Endothelial cell of umbilical vein (primary cell): ENCODE results near the gene C12orf50. TPM values are rescaled to one million over a fixed set of nuclear protein-coding genes. Genes with fewer than 3 reads are reported as not detected.
"Not testable (repeated sequence)": the region's sequence is repeated elsewhere in the genome, so short reads cannot be mapped to it uniquely, and the experiment has no call there.

ENCODE experiments used
- BruUV-seq: library from RNA; stranded (reverse); fragments of 400-500 nt; replicated peaks from 2 replicates; lab custom pipeline; 2021; lab: Mats Ljungman, UMichigan
- CTCF ChIA-PET: fragments of 300-600, 350-600 bp; sonication (Branson Sonifier 250); formaldehyde crosslinking; loops from one replicate; lab custom pipeline; 2021; ENCODE audit warnings: antibody characterized with exemption, inconsistent platforms; lab: Charles Lee
- POLR2A ChIA-PET: fragments of 300-600, 350-600 bp; sonication (Branson Sonifier 250); formaldehyde crosslinking; loops from one replicate; lab custom pipeline; 2021; ENCODE audit warnings: antibody characterized with exemption, inconsistent platforms; lab: Charles Lee
- DNase-seq: peaks from one replicate; pipeline ENCODE4 v3.0.0-alpha.2; 2011; ENCODE audit warnings: low read depth, low spot score
- FAIRE-seq: peaks from 2 replicates; lab custom pipeline; 2011; peaks lifted over from hg19 to GRCh38; lab: Jason Lieb, UNC
- H2AFZ ChIP-seq: 2 replicates; pipeline ENCODE4 v1.6.0; 2012; ENCODE audit warnings: low read depth, low read length, control low read depth, inconsistent platforms
- H3K27ac ChIP-seq: 2 replicates; pipeline ENCODE4 v1.5.1; 2011; ENCODE audit warnings: low read depth, mild to moderate bottlenecking, control low read depth, low read length, moderate library complexity; ENCODE audit not compliant: insufficient read depth
- H3K27me3 ChIP-seq, 2 experiments: 2 replicates each; pipeline versions ENCODE4 v1.6.0 to v1.6.1; 2011; ENCODE audit warnings: low read length in 2 of 2, mixed read lengths in 1 of 2; ENCODE audit not compliant: control insufficient read depth in 2 of 2, insufficient read depth in 2 of 2
- H3K36me3 ChIP-seq, 2 experiments: 2 replicates in 1 of 2; 3 replicates in 1 of 2; pipeline ENCODE4 v1.5.1; 2011; ENCODE audit warnings: low read length in 2 of 2, mild to moderate bottlenecking in 1 of 2, moderate library complexity in 1 of 2; ENCODE audit not compliant: control insufficient read depth in 2 of 2, insufficient read depth in 2 of 2; ENCODE audit errors: extremely low read depth in 1 of 2
- H3K4me1 ChIP-seq: 3 replicates; pipeline ENCODE4 v1.5.1; 2011; ENCODE audit warnings: mild to moderate bottlenecking, low read length; ENCODE audit not compliant: control insufficient read depth, insufficient read depth; ENCODE audit errors: extremely low read depth
- H3K4me2 ChIP-seq: 2 replicates; pipeline ENCODE4 v1.6.1; 2011; ENCODE audit warnings: low read length, control low read depth, mixed read lengths; ENCODE audit not compliant: insufficient read depth
- H3K4me3 ChIP-seq, 3 experiments: fragments of 200-600 bp in 1 of 3; sonication (generic), shearing (Covaris generic) in 1 of 3; replicated peaks in 1 of 3; 2 replicates each; pipeline ENCODE4 v1.5.1; 2011 to 2016; ENCODE audit warnings: control low read depth in 3 of 3, low read length in 3 of 3, mild to moderate bottlenecking in 2 of 3, inconsistent platforms in 1 of 3, low read depth in 1 of 3, moderate library complexity in 1 of 3; ENCODE audit not compliant: insufficient read depth in 1 of 3
- H3K79me2 ChIP-seq: 2 replicates; pipeline ENCODE4 v1.6.0; 2012; ENCODE audit warnings: low read length, inconsistent platforms; ENCODE audit not compliant: control insufficient read depth, insufficient read depth
- H3K9ac ChIP-seq: replicated peaks from 2 replicates; pipeline ENCODE3; 2011; ENCODE audit warnings: low read length, control low read depth; ENCODE audit not compliant: insufficient read depth; ENCODE audit errors: extremely low read depth
- H3K9me1 ChIP-seq: replicated peaks from 3 replicates; pipeline ENCODE4 v1.6.0; 2011; ENCODE audit warnings: mild to moderate bottlenecking, low read length; ENCODE audit not compliant: control insufficient read depth, insufficient read depth; ENCODE audit errors: extremely low read depth
- H3K9me3 ChIP-seq: replicated peaks from 2 replicates; pipeline ENCODE4 v1.5.1; 2012; ENCODE audit warnings: low read length, inconsistent platforms; ENCODE audit not compliant: control insufficient read depth, insufficient read depth
- H4K20me1 ChIP-seq: replicated peaks from 2 replicates; pipeline ENCODE3; 2011; ENCODE audit warnings: mild to moderate bottlenecking, low read length; ENCODE audit not compliant: control insufficient read depth, insufficient read depth; ENCODE audit errors: extremely low read depth
- EZH2 ChIP-seq: IDR thresholded peaks from 2 replicates; pipeline ENCODE4 v1.6.1; 2012; ENCODE audit warnings: borderline replicate concordance, low read depth, mild to moderate bottlenecking, moderate library complexity, low read length, inconsistent platforms; ENCODE audit not compliant: severe bottlenecking
- FOS ChIP-seq: IDR thresholded peaks from 2 replicates; pipeline ENCODE4 v1.6.1; 2011; ENCODE audit warnings: mild to moderate bottlenecking, low read length, moderate library complexity, borderline replicate concordance; ENCODE audit not compliant: insufficient read depth
- GATA2 ChIP-seq: IDR thresholded peaks from 2 replicates; pipeline ENCODE4 v1.7.0; 2011; ENCODE audit warnings: low read depth, mild to moderate bottlenecking, moderate library complexity, mixed read lengths, low read length; ENCODE audit not compliant: insufficient read length, insufficient read depth
- JUN ChIP-seq: IDR thresholded peaks from 2 replicates; pipeline ENCODE4 v1.6.1; 2011; ENCODE audit warnings: borderline replicate concordance, low read depth; ENCODE audit not compliant: insufficient read length, insufficient read depth
- MYC ChIP-seq: IDR thresholded peaks from one replicate; pipeline ENCODE4 v1.6.1; 2011; ENCODE audit warnings: mild to moderate bottlenecking, low read depth, low read length
- POLR2A ChIP-seq: IDR thresholded peaks from 2 replicates; pipeline ENCODE4 v1.6.1; 2012; ENCODE audit warnings: low read depth, mild to moderate bottlenecking, control low read depth, low read length
- POLR2AphosphoS5 ChIP-seq: IDR thresholded peaks from 2 replicates; pipeline ENCODE4 v1.6.1; 2012; ENCODE audit warnings: low read depth, mild to moderate bottlenecking, control low read depth, low read length, moderate library complexity; ENCODE audit not compliant: insufficient read depth
- dilution Hi-C: fragments of 300-500 bp; cut with MboI; formaldehyde crosslinking; loops from one replicate; pipeline ENCODE4 v1.15.0; 2019; ENCODE audit warnings: low sequenced_read_pairs; ENCODE audit not compliant: extremely low pct_ligation_motif_present
- intact Hi-C: fragments of 100-400 bp; cut with micrococcal nuclease; formaldehyde crosslinking; loops from one replicate; pipeline ENCODE4 v1.10.0; 2022
- polyA plus RNA-seq, 4 experiments: library from polyadenylated mRNA; depleted of rRNA in 3 of 4; stranded (reverse) in 3 of 4; unstranded in 1 of 4; fragments of >200 nt; gene quantifications; 2 replicates each; pipeline versions ENCODE4 v1.2.1 to v1.2.3, GENCODE V29; 2011 to 2012; ENCODE audit warnings: missing spikeins in 1 of 4
- total RNA-seq: library from RNA; stranded (reverse); gene quantifications from 2 replicates; pipeline ENCODE4 v1.2.3, GENCODE V29; 2021
- TF ChIP-seq, protein P1 (sequence below): IDR thresholded peaks from 2 replicates; pipeline ENCODE4 v1.6.1; 2011; ENCODE audit not compliant: insufficient read depth, insufficient read length
- TF ChIP-seq, protein P2 (sequence below), 2 donors: IDR thresholded peaks; 1 replicate in 1 of 2; 2 replicates in 1 of 2; pipeline ENCODE4 v1.5.1; 2011; ENCODE audit warnings: low read length in 2 of 2, mild to moderate bottlenecking in 2 of 2, moderate library complexity in 2 of 2, control low read depth in 1 of 2, inconsistent platforms in 1 of 2, low read depth in 1 of 2; ENCODE audit not compliant: insufficient read depth in 1 of 2; ENCODE audit errors: extremely low read depth in 1 of 2

The C12orf50 gene
- total and polyA plus RNA-seq, 2 donors (not counting 3 experiments of a cell fraction or from before 2014, with no cell fraction given), result 0.31 TPM; not detected in 1

DNA sequence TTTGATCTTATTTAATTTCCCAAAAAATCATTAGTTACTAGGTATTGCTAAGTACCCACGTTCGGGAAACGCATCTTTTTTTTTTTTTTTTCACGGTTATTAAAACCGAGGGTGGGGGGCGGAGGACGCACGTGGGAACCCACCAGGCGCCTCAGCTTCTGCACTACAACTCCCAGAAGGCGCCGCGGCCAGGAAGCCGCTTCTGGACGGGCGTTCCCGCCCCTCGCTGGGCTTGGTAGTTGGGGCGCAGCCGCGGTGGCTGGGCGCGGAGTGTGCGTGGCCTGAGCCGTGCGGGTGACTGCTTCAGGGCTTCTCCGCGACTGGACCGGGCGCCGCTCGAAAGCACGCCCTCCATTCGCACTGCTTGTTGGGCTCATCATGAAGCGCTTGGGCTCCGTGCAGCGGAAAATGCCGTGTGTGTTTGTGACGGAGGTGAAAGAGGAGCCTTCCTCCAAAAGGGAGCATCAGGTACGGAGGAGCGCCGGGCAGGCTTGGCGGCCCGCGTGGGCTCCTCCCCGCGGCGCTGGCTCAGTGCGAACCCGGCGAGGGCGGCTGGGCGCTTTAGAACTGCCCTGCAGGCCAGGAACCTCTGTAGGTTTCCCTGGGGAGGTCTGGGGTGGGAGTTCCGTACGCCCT lies 6.2 kb upstream of the C12orf50 start:
- Histone ChIP-seq H3K4me1 (peaks cover 13% of the 10 kb centered on the region), H3K27ac (peak overlapping the region; percentile 17), H3K36me3 (no peaks in the 10 kb centered on the region), H3K9me3 (no peaks in the 10 kb centered on the region), H3K9ac (peak overlapping the region; percentile 70), H3K9me1 (no peaks in the 10 kb centered on the region), H2AFZ (peak overlapping the region; percentile 79), H3K4me3 (peak overlapping the region; percentile 48 to 90 (median 63)), H4K20me1 (no peaks in the 10 kb centered on the region), H3K27me3 (no peaks in the 10 kb centered on the region), H3K4me2 (peak overlapping the region; percentile 96), H3K79me2 (peaks cover 47% of the 10 kb centered on the region)
- BruUV-seq, result no TSS peak
- ChIA-PET CTCF (interaction anchor here (1.1 kb wide), 2 partner anchors 17 to 44 kb away, joined by 3 to 4 read pairs; no protein-coding TSS in a partner anchor), POLR2A (no interaction called here)
- peak; percentile 90 for DNase-seq
- peak; percentile 76 for FAIRE-seq
- intact Hi-C loops (no loop called here), dilution Hi-C loops (no loop called here)
- TF ChIP-seq FOS, result no peak
- TF ChIP-seq MYC, result peak; percentile 56
- TF ChIP-seq JUN, result no peak
- peak; percentile 91 for TF ChIP-seq POLR2AphosphoS5
- TF ChIP-seq, protein P1, sequence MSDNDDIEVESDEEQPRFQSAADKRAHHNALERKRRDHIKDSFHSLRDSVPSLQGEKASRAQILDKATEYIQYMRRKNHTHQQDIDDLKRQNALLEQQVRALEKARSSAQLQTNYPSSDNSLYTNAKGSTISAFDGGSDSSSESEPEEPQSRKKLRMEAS, result peak; percentile 68
- TF ChIP-seq, protein P2, sequence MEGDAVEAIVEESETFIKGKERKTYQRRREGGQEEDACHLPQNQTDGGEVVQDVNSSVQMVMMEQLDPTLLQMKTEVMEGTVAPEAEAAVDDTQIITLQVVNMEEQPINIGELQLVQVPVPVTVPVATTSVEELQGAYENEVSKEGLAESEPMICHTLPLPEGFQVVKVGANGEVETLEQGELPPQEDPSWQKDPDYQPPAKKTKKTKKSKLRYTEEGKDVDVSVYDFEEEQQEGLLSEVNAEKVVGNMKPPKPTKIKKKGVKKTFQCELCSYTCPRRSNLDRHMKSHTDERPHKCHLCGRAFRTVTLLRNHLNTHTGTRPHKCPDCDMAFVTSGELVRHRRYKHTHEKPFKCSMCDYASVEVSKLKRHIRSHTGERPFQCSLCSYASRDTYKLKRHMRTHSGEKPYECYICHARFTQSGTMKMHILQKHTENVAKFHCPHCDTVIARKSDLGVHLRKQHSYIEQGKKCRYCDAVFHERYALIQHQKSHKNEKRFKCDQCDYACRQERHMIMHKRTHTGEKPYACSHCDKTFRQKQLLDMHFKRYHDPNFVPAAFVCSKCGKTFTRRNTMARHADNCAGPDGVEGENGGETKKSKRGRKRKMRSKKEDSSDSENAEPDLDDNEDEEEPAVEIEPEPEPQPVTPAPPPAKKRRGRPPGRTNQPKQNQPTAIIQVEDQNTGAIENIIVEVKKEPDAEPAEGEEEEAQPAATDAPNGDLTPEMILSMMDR (IDR thresholded peaks at IDR 0.05; ENCODE audit: extremely low read depth in 1 of 2, insufficient read depth in 1 of 2, low read depth in 1 of 2, low read length in 2 of 2), result no peak
- peak; percentile 90 for TF ChIP-seq POLR2A
- TF ChIP-seq EZH2, result no peak
- no peak for TF ChIP-seq GATA2

DNA sequence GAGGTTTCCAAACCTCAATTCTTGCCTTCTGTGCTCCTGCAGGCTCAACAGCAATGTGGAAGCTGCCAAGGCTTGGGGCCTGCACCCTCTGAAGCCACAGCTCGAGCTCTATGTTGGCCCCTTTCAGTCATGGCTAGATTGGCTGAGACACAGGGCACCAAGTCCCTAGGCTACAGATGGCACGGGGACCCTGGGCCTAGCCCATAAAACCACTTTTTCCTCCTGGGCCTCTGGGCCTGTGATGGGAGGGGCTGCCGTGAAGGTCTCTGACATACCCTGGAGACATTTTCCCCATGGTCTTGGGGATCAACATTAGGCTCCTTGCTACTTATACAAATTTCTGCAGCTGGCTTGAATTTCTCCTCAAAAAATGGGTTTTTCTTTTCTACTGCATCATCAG lies 2.0 kb upstream of the C12orf50 start:
- H3K9me1 ChIP-seq, H3K27ac ChIP-seq, BruUV-seq, H3K9ac ChIP-seq, H3K4me1 ChIP-seq, H3K27me3 ChIP-seq, H3K4me2 ChIP-seq, H3K36me3 ChIP-seq, intact Hi-C loops, H3K9me3 ChIP-seq, dilution Hi-C loops, H4K20me1 ChIP-seq, H3K4me3 ChIP-seq, H3K79me2 ChIP-seq, FAIRE-seq, POLR2A ChIA-PET, H2AFZ ChIP-seq, DNase-seq, CTCF ChIA-PET: not testable (repeated sequence)
